ENCODE data around the gene STAG3.
"Not testable (repeated sequence)": the region's sequence is repeated elsewhere in the genome, so short reads cannot be mapped to it uniquely, and the experiment has no call there.

Gene STAG3, protein sequence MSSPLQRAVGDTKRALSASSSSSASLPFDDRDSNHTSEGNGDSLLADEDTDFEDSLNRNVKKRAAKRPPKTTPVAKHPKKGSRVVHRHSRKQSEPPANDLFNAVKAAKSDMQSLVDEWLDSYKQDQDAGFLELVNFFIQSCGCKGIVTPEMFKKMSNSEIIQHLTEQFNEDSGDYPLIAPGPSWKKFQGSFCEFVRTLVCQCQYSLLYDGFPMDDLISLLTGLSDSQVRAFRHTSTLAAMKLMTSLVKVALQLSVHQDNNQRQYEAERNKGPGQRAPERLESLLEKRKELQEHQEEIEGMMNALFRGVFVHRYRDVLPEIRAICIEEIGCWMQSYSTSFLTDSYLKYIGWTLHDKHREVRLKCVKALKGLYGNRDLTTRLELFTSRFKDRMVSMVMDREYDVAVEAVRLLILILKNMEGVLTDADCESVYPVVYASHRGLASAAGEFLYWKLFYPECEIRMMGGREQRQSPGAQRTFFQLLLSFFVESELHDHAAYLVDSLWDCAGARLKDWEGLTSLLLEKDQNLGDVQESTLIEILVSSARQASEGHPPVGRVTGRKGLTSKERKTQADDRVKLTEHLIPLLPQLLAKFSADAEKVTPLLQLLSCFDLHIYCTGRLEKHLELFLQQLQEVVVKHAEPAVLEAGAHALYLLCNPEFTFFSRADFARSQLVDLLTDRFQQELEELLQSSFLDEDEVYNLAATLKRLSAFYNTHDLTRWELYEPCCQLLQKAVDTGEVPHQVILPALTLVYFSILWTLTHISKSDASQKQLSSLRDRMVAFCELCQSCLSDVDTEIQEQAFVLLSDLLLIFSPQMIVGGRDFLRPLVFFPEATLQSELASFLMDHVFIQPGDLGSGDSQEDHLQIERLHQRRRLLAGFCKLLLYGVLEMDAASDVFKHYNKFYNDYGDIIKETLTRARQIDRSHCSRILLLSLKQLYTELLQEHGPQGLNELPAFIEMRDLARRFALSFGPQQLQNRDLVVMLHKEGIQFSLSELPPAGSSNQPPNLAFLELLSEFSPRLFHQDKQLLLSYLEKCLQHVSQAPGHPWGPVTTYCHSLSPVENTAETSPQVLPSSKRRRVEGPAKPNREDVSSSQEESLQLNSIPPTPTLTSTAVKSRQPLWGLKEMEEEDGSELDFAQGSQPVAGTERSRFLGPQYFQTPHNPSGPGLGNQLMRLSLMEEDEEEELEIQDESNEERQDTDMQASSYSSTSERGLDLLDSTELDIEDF

DNA sequence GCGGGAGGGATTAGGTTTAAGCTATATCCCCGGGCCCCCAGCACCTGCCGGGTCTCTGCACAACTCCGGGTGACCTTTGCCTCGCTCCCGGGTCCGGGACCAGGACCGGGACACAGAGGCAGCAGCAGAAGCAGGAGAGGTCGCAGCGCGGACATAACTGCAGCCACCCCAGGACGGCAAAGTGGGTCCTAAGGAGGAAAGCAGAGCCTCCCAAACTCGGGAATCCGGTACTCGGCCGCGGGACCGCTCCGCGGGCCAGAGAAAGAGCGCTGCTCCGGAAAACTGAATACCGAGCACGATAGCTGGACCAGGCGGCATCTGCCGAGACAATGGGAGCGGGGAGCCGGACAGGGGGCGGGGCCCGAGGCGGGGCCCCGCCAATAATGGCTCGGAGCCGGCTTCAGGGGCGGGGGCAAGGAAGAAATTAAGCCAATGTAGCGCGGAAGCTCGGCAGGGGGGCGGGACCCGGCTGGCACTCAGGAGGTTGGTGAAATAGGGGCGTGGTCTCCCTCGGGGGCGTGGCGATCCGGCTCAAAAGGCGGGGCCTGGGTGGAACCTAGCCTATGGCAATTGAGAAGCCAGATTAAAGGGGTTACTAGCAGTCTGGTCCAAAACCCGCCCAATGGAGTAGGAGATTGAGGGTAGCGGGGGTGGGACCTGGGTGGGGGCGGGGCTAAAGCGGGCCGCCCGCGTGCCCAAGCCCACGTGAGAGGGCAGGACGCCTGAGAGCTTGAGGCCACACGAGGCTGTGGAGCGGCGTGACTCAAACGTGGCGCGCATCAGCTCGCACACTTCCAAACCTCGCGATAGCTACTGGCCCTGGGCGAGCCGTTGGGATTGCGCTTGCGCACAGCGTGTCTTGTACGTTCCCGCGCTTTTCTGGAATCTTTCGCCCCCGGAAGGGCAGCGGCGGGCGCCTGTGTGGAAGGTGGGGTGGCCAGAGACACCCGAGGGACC lies at the start of gene STAG3, which contains the start of gene GPC2:
STAG3 (plus strand) TSS at position 874 of the 957 bp plus-strand sequence. CDS start 2,639 bp downstream, outside the sequence.
GPC2 (minus strand) TSS at position 337 of the 957 bp plus-strand sequence; CDS start at position 155, 182 bp downstream.
- H3K4me1 ChIP-seq (ENCODE audit: control insufficient read depth, insufficient read depth, low read length): peaks cover 2% of the 10 kb centered on the region
- H3K36me3 ChIP-seq (ENCODE audit: control insufficient read depth, insufficient read depth, low read length): peaks cover 5% of the 10 kb centered on the region
- no CpG with 5 or more reads among the region's 78 CpGs for WGBS (ENCODE audit: insufficient coverage, insufficient read length)
- H3K27me3 ChIP-seq (ENCODE audit: control insufficient read depth, insufficient read depth, low read length): no peaks in the 10 kb centered on the region
- H3K9me3 ChIP-seq (ENCODE audit: control insufficient read depth, insufficient read depth, low read length): no peaks in the 10 kb centered on the region
- no peak within 1 kb of the TSS for H3K27ac ChIP-seq (ENCODE audit: low read length)
- peak within 1 kb of the TSS; percentile 74 for H3K4me3 ChIP-seq (ENCODE audit: low read length)
- peak; percentile 94 for DNase-seq (ENCODE audit: low read depth, low spot score)

DNA sequence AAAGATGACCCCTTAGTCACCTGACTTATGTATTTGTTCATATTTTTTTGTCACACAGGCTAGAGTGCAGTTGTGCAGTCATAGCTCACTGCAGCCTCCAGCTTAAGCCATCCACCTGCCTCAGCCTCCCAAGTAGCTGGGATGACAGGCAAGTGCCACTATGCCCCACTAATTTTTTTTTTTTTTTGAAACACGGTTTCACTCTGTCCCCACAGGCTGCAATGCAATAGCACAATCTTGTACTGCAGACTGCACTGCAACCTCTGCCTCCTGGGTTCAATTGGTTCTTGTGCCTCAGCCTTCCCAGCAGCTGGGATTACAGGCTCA lies 49.1 kb upstream of the STAG3 start:
- DNase-seq (ENCODE audit: low read depth, low spot score): no peak
- H3K4me1 ChIP-seq (ENCODE audit: control insufficient read depth, insufficient read depth, low read length): no peaks in the 10 kb centered on the region
- no peak overlapping the region for H3K27ac ChIP-seq (ENCODE audit: low read length)
- no peaks in the 10 kb centered on the region for H3K9me3 ChIP-seq (ENCODE audit: control insufficient read depth, insufficient read depth, low read length)
- H3K27me3 ChIP-seq (ENCODE audit: control insufficient read depth, insufficient read depth, low read length): no peaks in the 10 kb centered on the region
- no peak overlapping the region for H3K4me3 ChIP-seq (ENCODE audit: low read length)
- no CpG with 5 or more reads among the region's 1 CpG for WGBS (ENCODE audit: insufficient coverage, insufficient read length)
- H3K36me3 ChIP-seq (ENCODE audit: control insufficient read depth, insufficient read depth, low read length): no peaks in the 10 kb centered on the region

DNA sequence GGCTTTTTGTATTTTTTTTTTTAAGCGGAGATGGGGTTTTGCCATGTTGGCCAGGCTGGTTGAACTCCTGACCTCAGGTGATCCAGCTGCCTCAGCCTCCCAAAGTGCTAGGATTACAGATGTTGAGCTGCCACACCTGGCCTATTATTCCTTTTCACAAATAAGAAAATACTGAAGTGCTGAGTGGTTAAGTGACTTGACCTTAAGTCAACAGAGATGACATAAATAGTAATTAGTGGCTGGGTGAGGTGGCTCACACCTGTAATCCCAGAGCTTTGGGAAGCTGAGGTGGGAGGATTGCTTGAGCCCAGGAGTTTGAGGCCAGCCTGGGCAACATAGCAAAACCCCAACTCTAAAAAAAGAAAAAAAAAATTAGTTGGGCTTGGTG lies 47.5 kb upstream of the STAG3 start:
- not testable (repeated sequence) for H3K36me3 ChIP-seq (ENCODE audit: control insufficient read depth, insufficient read depth, low read length); H3K4me3 ChIP-seq (ENCODE audit: low read length); H3K4me1 ChIP-seq (ENCODE audit: control insufficient read depth, insufficient read depth, low read length); H3K27ac ChIP-seq (ENCODE audit: low read length); DNase-seq (ENCODE audit: low read depth, low spot score); H3K9me3 ChIP-seq (ENCODE audit: control insufficient read depth, insufficient read depth, low read length); H3K27me3 ChIP-seq (ENCODE audit: control insufficient read depth, insufficient read depth, low read length)
- no CpG with 5 or more reads among the region's 1 CpG for WGBS (ENCODE audit: insufficient coverage, insufficient read length)

DNA sequence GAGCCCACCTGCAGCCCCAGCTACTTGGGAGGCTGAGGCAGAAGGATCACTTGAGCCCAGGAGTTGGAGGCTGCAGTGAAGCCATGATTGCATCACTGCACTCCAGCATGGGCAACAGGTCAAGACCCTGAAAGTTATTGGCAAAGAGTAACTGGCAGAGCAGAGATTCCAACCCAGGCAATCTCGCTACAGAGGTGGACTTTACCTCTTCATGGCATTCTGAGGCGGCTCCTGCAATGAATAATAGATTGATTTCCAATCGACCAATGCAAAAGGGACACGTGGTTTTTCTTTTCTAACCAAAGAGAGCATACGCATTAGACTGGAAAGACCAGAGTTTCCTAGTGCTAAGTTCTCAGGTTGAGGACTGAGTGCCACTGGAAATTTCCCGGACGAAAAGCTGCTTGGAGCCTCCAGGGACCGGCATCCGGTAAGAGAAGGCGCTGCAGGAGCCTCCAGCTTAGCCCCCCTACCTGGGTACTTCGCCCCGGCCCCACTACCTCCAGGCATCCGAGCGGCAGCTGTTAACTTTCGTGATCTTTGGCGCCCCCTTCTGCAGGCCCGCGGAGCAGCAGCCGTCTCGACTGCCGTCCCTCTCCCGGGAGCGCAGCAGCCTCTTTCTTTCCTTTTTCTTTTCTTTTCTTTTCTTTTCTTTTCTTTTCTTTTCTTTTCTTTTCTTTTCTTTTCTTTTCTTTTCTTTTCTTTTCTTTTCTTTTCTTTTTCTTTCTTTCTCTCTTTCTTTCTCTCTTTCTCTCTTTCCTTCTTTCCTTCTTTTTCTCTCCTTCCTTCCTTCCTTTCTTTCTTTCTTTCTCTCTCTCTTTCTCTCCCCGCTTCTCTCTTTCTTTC lies 46.9 kb upstream of the STAG3 start:
- WGBS (ENCODE audit: insufficient coverage, insufficient read length): no CpG with 5 or more reads among the region's 24 CpGs
- H3K27ac ChIP-seq (ENCODE audit: low read length): no peak overlapping the region
- peak; percentile 55 for DNase-seq (ENCODE audit: low read depth, low spot score)
- H3K4me3 ChIP-seq (ENCODE audit: low read length): no peak overlapping the region
- H3K9me3 ChIP-seq (ENCODE audit: control insufficient read depth, insufficient read depth, low read length): no peaks in the 10 kb centered on the region
- no peaks in the 10 kb centered on the region for H3K27me3 ChIP-seq (ENCODE audit: control insufficient read depth, insufficient read depth, low read length)
- H3K36me3 ChIP-seq (ENCODE audit: control insufficient read depth, insufficient read depth, low read length): no peaks in the 10 kb centered on the region
- H3K4me1 ChIP-seq (ENCODE audit: control insufficient read depth, insufficient read depth, low read length): no peaks in the 10 kb centered on the region

DNA sequence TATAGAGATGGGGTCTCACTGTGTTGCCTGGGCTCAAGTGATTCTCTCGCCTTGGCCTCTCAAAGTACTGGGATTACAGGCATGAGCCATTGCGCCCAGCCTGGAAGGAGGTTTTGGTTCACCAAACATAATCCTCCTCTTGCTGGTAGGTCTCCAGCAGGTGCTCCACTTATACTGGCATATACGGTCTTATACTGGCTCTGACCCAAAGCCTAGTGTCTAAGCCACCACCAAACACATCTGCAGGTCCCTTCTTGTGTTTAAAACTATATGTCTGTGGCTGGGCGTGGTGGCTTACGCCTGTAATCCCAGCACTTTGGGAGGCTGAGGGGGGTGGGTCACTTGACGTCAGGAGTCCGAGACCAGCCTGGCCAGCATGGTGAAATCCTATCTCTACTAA lies 45.6 kb upstream of the STAG3 start:
- no CpG with 5 or more reads among the region's 7 CpGs for WGBS (ENCODE audit: insufficient coverage, insufficient read length)
- no peak for DNase-seq (ENCODE audit: low read depth, low spot score)

DNA sequence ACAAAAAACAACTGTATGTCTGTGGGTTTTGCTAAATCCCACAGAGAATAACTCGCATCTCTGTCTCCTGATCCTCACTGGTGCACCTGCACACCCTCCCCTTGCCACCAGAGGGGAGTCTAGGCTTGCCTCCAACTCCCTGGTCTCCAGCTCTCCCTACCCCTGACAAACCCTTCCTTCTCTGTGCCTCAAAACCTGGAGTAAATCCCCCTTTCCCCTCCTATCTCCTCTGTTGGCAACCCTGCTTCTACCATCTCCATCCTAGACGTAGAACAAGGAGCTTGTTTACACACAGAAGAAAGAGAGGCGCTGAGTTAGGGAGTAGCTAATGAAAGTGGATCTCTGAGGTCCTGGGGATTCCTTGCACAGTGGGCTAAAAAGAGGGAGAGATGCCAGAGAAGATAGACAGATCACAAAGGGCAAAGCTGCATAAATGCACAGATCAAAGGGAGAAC lies 45.0 kb upstream of the STAG3 start:
- no CpG with 5 or more reads among the region's 3 CpGs for WGBS (ENCODE audit: insufficient coverage, insufficient read length)
- no peak overlapping the region for H3K4me3 ChIP-seq (ENCODE audit: low read length)
- no peaks in the 10 kb centered on the region for H3K27me3 ChIP-seq (ENCODE audit: control insufficient read depth, insufficient read depth, low read length)
- no peak for DNase-seq (ENCODE audit: low read depth, low spot score)
- no peaks in the 10 kb centered on the region for H3K36me3 ChIP-seq (ENCODE audit: control insufficient read depth, insufficient read depth, low read length)
- no peaks in the 10 kb centered on the region for H3K4me1 ChIP-seq (ENCODE audit: control insufficient read depth, insufficient read depth, low read length)
- no peak overlapping the region for H3K27ac ChIP-seq (ENCODE audit: low read length)
- no peaks in the 10 kb centered on the region for H3K9me3 ChIP-seq (ENCODE audit: control insufficient read depth, insufficient read depth, low read length)

More for the DNA sequence above, 45.6 kb upstream of the STAG3 start:
- H3K27ac ChIP-seq (ENCODE audit: low read length): no peak overlapping the region
- H3K4me1 ChIP-seq (ENCODE audit: control insufficient read depth, insufficient read depth, low read length): no peaks in the 10 kb centered on the region
- H3K4me3 ChIP-seq (ENCODE audit: low read length): no peak overlapping the region
- H3K36me3 ChIP-seq (ENCODE audit: control insufficient read depth, insufficient read depth, low read length): no peaks in the 10 kb centered on the region
- no peaks in the 10 kb centered on the region for H3K9me3 ChIP-seq (ENCODE audit: control insufficient read depth, insufficient read depth, low read length)
- H3K27me3 ChIP-seq (ENCODE audit: control insufficient read depth, insufficient read depth, low read length): no peaks in the 10 kb centered on the region

DNA sequence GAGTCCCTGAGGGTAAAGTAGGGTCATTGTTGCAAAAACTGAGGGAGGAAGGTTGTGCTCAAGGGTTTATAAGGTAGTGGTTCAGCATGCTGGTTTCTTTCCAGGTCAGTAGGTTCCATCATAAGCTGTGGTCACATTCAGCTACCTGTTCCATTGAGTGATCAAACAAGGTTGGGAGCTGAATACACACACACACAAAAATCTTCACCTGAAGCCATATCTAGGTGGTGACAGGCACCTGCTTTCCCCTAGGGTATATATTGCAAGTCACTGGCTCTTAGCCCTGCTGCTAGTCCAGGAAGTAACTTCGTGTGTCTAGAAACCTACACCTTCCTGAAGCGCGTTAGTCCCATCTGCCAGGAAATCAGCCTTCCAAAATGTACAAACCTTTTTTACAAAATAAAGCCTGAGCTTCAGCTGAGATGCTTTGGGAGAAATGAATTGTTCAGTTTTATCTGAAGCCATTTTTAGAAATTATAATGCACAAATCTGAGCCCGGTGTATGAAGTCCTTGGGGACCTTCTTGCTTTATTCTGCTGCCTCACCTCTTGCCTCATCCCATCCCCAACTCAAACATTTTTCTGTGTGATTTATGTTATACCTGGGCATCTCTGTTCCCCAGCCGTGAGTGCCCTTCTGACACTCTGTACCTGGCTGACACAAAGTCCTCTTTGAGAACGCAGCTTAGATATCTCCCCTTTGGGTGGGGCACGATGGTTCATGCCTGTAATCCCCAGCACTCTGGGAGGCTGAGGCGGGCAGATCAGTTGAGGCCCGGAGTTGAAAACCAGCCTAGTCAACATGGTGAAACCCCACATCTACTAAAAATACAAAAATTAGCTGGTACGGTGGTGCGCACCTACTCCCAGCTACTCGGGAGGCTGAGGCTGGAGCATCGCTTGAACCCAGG lies 39.6 kb upstream of the STAG3 start:
- WGBS (ENCODE audit: insufficient coverage, insufficient read length): no CpG with 5 or more reads among the region's 13 CpGs
- Histone ChIP-seq H3K4me1 (ENCODE audit: control insufficient read depth, insufficient read depth, low read length) (no peaks in the 10 kb centered on the region), H3K9me3 (ENCODE audit: control insufficient read depth, insufficient read depth, low read length) (no peaks in the 10 kb centered on the region), H3K27ac (ENCODE audit: low read length) (no peak overlapping the region), H3K27me3 (ENCODE audit: control insufficient read depth, insufficient read depth, low read length) (no peaks in the 10 kb centered on the region), H3K36me3 (ENCODE audit: control insufficient read depth, insufficient read depth, low read length) (no peaks in the 10 kb centered on the region), H3K4me3 (ENCODE audit: low read length) (no peak overlapping the region)
- DNase-seq (ENCODE audit: low read depth, low spot score): no peak

DNA sequence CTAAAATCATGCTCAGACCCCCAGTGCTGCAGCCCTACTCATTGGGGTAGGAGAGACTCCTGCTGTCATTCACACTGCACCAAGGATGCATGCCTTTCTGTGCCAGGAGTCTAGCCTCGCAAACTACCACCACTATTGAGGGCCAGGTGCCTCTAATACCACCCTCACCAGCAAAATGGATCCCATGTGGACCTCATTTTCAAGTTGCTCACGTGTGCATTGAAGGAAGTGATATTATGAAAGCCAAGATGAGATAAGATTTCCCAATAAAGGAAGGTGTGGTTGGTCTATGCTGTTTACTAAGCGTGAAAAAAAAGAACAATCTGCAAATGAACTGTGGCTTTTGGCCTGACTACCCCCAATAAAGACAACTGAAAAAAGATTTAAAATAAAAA lies 36.2 kb upstream of the STAG3 start:
- Histone ChIP-seq H3K27me3 (ENCODE audit: control insufficient read depth, insufficient read depth, low read length) (no peaks in the 10 kb centered on the region), H3K9me3 (ENCODE audit: control insufficient read depth, insufficient read depth, low read length) (no peaks in the 10 kb centered on the region), H3K4me3 (ENCODE audit: low read length) (no peak overlapping the region), H3K27ac (ENCODE audit: low read length) (no peak overlapping the region), H3K4me1 (ENCODE audit: control insufficient read depth, insufficient read depth, low read length) (no peaks in the 10 kb centered on the region), H3K36me3 (ENCODE audit: control insufficient read depth, insufficient read depth, low read length) (no peaks in the 10 kb centered on the region)
- WGBS (ENCODE audit: insufficient coverage, insufficient read length): no CpG with 5 or more reads among the region's 3 CpGs
- DNase-seq (ENCODE audit: low read depth, low spot score): no peak

All from iPS DF 6.9 (cell line).